Upper lobe of left lung (tissue), 6 donors: Measurements from ENCODE around the gene FAM151A. TPM values are rescaled to one million over a fixed set of nuclear protein-coding genes. Genes with fewer than 3 reads are reported as not detected.

Experiments
- ATAC-seq, 2 donors: fragments of 200-7000 bp; cut with Tn5 transposase; one replicate each; pipeline ENCODE4 v1.9.1; 2022; ENCODE audit warnings: mild to moderate bottlenecking in 2 of 2, moderate library complexity in 2 of 2; ENCODE audit not compliant: low FRiP score in 2 of 2
- DNase-seq, 2 donors: peaks; one replicate each; pipeline ENCODE4 v3.0.0-alpha.2; 2019 to 2020
- H3K27ac ChIP-seq, 4 donors: fragments of 200-600 bp; sonication (generic); one replicate each; pipeline ENCODE4 v1.5.1; 2016 to 2019
- H3K27me3 ChIP-seq, 4 donors: fragments of 200-600 bp; sonication (generic); one replicate each; pipeline ENCODE4 v1.5.1; 2017 to 2019
- H3K36me3 ChIP-seq, 4 donors: fragments of 200-600 bp; sonication (generic); one replicate each; pipeline ENCODE4 v1.5.1; 2016 to 2019
- H3K4me1 ChIP-seq, 4 donors: fragments of 200-600 bp; sonication (generic); one replicate each; pipeline ENCODE4 v1.5.1; 2018 to 2019
- H3K4me3 ChIP-seq, 4 donors: fragments of 200-600 bp; sonication (generic); one replicate each; pipeline ENCODE4 v1.5.1; 2017 to 2019; ENCODE audit warnings: mild to moderate bottlenecking in 2 of 4, moderate library complexity in 1 of 4
- H3K9me3 ChIP-seq, 4 donors: fragments of 200-600 bp; sonication (generic); one replicate each; pipeline ENCODE4 v1.5.1; 2018 to 2019
- EP300 ChIP-seq, 4 donors: sonication (generic); formaldehyde crosslinking; IDR thresholded peaks; one replicate each; pipeline ENCODE4 v1.5.1; 2017; ENCODE audit warnings: antibody characterized with exemption in 4 of 4, control low read depth in 2 of 4
- POLR2A ChIP-seq, 4 donors: fragments of 450-650 bp; IDR thresholded peaks; one replicate each; pipeline ENCODE4 v1.5.1; 2016 to 2017; ENCODE audit warnings: antibody characterized with exemption in 4 of 4, mild to moderate bottlenecking in 2 of 4
- POLR2AphosphoS5 ChIP-seq, 2 donors: sonication (generic); formaldehyde crosslinking; IDR thresholded peaks; one replicate each; pipeline ENCODE4 v1.5.1; 2017; ENCODE audit warnings: antibody characterized with exemption in 2 of 2
- WGBS, 2 donors: methylation state at CpG; one replicate each; pipeline ENCODE4 v1.1.5; 2017 to 2018; 5-methylcytosine and 5-hydroxymethylcytosine counted together
- total RNA-seq, 6 donors: library from RNA; depleted of rRNA in 4 of 6; stranded (reverse); fragments of >200 nt in 4 of 6; gene quantifications; one replicate each; pipeline versions ENCODE4 v1.1.0 to v1.2.1, GENCODE V29; 2016 to 2021
- TF ChIP-seq, protein P1 (sequence below), 6 experiments: fragments of 450-650 bp in 4 of 6; fragments of 200-600 bp in 2 of 6; sonication (generic) in 2 of 6; IDR thresholded peaks; one replicate each; pipeline ENCODE4 v1.5.1; 2016 to 2019; ENCODE audit warnings: antibody characterized with exemption in 6 of 6
- donor health status: DM: no; HTN: no; CAD: no; lungs with moderate emphysema.
- donor health status: DM: no; HTN: yes; CAD: no; lungs with severe emphysema.

The FAM151A gene
- total RNA-seq, 6 donors from 2014 or later, result not detected

DNA sequence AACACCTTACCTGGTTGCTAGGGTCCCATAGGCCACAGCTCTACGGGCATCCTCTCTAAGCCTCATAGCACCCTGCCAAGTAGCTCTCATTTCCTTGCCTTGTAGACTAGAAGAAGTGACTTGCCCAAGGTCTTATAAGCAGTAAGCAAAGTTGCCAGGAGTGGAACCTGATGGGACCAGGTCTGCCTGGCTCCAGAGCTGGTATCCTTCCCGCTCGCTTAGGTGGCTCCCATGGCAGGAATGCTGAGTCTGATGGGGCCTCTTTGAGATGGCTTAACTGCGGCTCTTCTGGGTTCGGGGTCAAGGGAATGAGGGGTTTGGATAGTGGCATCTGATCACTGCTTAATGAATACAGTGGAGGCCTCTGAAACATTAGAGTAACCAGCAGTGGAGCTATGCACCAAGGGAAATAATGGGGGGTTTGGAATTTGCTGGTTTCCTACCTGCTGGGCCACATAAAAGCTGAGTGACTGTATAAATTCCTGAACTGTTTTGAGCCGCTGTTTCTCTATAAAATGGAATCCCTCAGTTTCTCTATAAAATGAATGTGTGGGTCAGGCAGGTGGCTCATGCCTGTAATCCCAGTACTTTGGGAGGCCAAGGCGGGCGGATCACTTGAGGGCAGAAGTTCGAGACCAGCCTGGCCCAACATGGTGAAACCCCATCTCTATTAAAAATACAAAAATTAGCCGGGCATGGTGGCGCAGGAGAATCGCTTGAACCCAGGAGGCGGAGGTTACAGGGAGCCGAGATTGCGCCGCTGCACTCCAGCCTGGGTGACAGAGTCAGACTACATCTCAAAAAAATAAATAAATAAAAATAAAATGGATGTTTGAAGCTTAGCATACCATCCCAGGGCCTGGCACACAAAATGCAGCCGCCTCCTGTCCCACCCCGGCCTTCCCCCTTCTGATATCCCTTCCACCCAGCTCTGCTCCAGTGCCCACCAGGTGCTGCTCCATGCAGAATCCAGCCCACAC, 12.4 kb downstream of the FAM151A start:
- WGBS, 2 donors, result 97% methylated on average over 15 to 18 of the region's 18 CpGs
- no peaks in the 10 kb centered on the region for H3K4me1 ChIP-seq
- ATAC-seq, result no peak
- DNase-seq, result no peak
- TF ChIP-seq POLR2AphosphoS5 (IDR thresholded peaks at IDR 0.05) (no peak), EP300 (IDR thresholded peaks at IDR 0.05) (no peak), POLR2A (IDR thresholded peaks at IDR 0.05) (no peak)
- TF ChIP-seq, protein P1, sequence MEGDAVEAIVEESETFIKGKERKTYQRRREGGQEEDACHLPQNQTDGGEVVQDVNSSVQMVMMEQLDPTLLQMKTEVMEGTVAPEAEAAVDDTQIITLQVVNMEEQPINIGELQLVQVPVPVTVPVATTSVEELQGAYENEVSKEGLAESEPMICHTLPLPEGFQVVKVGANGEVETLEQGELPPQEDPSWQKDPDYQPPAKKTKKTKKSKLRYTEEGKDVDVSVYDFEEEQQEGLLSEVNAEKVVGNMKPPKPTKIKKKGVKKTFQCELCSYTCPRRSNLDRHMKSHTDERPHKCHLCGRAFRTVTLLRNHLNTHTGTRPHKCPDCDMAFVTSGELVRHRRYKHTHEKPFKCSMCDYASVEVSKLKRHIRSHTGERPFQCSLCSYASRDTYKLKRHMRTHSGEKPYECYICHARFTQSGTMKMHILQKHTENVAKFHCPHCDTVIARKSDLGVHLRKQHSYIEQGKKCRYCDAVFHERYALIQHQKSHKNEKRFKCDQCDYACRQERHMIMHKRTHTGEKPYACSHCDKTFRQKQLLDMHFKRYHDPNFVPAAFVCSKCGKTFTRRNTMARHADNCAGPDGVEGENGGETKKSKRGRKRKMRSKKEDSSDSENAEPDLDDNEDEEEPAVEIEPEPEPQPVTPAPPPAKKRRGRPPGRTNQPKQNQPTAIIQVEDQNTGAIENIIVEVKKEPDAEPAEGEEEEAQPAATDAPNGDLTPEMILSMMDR (IDR thresholded peaks at IDR 0.05), result no peak
- H3K27me3 ChIP-seq, result no peaks in the 10 kb centered on the region
- no peak overlapping the region for H3K27ac ChIP-seq
- no peaks in the 10 kb centered on the region for H3K36me3 ChIP-seq
- H3K4me3 ChIP-seq, result no peak overlapping the region
- no peaks in the 10 kb centered on the region for H3K9me3 ChIP-seq

DNA sequence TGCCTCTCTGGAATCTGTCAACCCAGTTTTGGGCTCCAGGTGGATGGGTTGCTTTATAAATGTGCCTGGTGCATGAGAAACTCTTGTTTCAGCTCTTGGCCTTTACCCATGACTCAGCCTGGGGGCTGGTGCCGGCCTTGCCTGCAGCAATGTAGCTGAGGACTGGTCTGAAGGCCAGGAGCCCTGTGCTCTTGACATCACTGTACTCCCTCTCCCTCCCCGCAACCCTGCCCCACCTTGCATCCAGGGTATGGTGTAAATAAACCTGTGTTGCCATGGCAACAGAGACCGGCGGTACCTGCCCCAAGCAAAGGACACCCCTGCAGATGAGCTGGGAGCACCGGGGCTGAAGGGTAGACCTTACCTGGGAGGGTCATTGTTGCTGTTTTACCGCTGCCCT, 13.3 kb downstream of the FAM151A start:
- Histone ChIP-seq H3K27ac (no peak overlapping the region), H3K9me3 (no peaks in the 10 kb centered on the region), H3K4me3 (no peak overlapping the region), H3K36me3 (no peaks in the 10 kb centered on the region), H3K4me1 (no peaks in the 10 kb centered on the region), H3K27me3 (no peaks in the 10 kb centered on the region)
- no peak for ATAC-seq
- TF ChIP-seq POLR2AphosphoS5 (IDR thresholded peaks at IDR 0.05), result no peak
- TF ChIP-seq EP300 (IDR thresholded peaks at IDR 0.05), result no peak
- TF ChIP-seq, protein P1 (IDR thresholded peaks at IDR 0.05), result no peak
- TF ChIP-seq POLR2A (IDR thresholded peaks at IDR 0.05), result no peak
- 82 to 100% methylated on average over 1 to 6 of the region's 6 CpGs for WGBS, 2 donors
- no peak for DNase-seq

DNA sequence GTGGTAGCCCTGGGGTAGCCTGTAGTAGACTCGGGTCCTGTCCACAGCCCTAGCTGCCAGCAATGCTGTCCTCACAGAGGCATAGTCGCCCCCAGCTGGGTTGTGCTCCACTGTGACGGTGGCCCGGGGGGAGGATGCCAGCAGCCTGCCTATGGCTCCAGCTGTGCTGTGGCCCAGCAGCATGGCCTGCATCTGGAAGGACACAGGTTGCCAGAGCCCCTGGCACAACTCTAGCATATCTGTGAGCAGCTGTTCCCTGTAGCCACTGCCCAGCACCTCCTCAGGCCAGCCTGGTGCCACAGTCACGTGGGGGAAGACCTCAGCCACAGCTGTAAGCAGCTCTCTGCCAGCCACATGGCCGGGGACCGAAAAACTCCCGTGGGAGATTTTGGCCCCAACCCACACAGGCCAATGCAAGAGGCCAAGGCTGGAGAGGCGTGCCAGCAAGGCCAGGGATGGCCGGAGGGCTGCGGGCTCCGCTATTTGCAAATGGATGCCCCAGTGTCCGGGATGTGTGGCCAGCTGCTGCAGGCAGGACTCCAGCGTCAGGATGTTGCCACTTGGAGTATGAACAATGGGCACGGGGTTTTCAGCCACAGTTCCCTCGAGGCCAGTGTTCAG, 13.9 kb downstream of the FAM151A start:
- no peaks in the 10 kb centered on the region for H3K36me3 ChIP-seq
- H3K27ac ChIP-seq, result no peak overlapping the region
- WGBS, 2 donors, result 72 to 78% methylated on average over 10 to 13 of the region's 16 CpGs
- no peaks in the 10 kb centered on the region for H3K9me3 ChIP-seq
- H3K4me3 ChIP-seq, result no peak overlapping the region
- no peaks in the 10 kb centered on the region for H3K27me3 ChIP-seq
- DNase-seq (no peak), ATAC-seq (no peak)
- H3K4me1 ChIP-seq, result no peaks in the 10 kb centered on the region
- no peak for TF ChIP-seq POLR2AphosphoS5 (IDR thresholded peaks at IDR 0.05)
- no peak for TF ChIP-seq EP300 (IDR thresholded peaks at IDR 0.05)
- TF ChIP-seq, protein P1 (IDR thresholded peaks at IDR 0.05), result no peak
- no peak for TF ChIP-seq POLR2A (IDR thresholded peaks at IDR 0.05)

DNA sequence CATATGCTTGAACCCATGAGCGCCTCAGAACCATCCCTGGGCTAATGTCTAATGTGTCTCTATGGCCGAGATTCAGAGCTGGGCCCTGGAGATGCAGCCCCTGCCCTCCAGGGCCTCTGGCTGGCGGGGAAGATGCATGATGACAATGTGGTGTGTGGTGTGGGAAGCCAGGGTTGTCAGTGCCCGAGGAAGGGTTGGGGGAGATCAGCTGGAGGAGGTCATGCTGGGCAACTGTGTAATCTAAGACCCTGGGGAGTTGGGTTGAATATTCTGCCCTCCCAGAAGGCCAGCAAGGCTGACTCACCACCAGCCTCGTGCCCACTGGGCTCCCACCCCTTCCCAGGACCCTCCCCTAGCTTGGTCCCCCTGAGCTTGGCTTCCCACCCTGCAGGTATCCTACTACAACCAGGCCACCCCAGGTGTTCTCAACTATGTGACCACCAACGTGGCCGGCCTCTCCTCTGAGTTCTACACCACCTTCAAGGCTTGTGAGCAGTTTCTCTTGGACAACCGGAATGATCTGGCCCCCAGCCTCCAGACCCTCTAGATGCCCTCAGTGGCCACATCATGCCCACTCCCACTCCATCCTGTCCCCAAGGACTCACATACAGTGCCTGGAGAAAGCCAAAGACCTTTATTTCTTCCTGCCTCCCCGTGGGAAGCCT, 14.6 kb downstream of the FAM151A start:
- WGBS, 2 donors, result 83 to 84% methylated on average over 7 to 9 of the region's 9 CpGs
- ATAC-seq (no peak), DNase-seq (no peak)
- Histone ChIP-seq H3K27ac (no peak overlapping the region), H3K36me3 (no peaks in the 10 kb centered on the region), H3K4me1 (no peaks in the 10 kb centered on the region), H3K27me3 (no peaks in the 10 kb centered on the region), H3K4me3 (no peak overlapping the region), H3K9me3 (no peaks in the 10 kb centered on the region)
- TF ChIP-seq POLR2A (IDR thresholded peaks at IDR 0.05), result no peak
- TF ChIP-seq, protein P1 (IDR thresholded peaks at IDR 0.05), result no peak
- TF ChIP-seq EP300 (IDR thresholded peaks at IDR 0.05), result no peak
- TF ChIP-seq POLR2AphosphoS5 (IDR thresholded peaks at IDR 0.05), result no peak
